T-helper 1 cell (primary cell): ENCODE data around the gene ZC3HAV1.

Experiments used
- DNase-seq, 5 donors: peaks; one replicate each; pipeline ENCODE4 v3.0.0-alpha.2; 2012 to 2020

Gene ZC3HAV1

GRCh38 chr7:139016931-139017511 is 92.5 kb downstream of the ZC3HAV1 start:
- DNase-seq = peak in 4 of 5 donors; percentile 27 to 74 (median 46)

GRCh38 chr7:139011373-139011772 is 98.1 kb downstream of the ZC3HAV1 start:
- no peak for DNase-seq

- no peak for DNase-seq
These were observed 105.0 kb downstream of the ZC3HAV1 start for GRCh38 chr7:139004321-139005090.

- DNase-seq = no peak
These were observed 110.1 kb downstream of the ZC3HAV1 start for GRCh38 chr7:138999414-138999813.
